Measurements from ENCODE around the gene LRRTM2.

GRCh38 chr5:138874771-138875551 lies at the start of gene LRRTM2:
- TF ChIP-seq, protein P1, sequence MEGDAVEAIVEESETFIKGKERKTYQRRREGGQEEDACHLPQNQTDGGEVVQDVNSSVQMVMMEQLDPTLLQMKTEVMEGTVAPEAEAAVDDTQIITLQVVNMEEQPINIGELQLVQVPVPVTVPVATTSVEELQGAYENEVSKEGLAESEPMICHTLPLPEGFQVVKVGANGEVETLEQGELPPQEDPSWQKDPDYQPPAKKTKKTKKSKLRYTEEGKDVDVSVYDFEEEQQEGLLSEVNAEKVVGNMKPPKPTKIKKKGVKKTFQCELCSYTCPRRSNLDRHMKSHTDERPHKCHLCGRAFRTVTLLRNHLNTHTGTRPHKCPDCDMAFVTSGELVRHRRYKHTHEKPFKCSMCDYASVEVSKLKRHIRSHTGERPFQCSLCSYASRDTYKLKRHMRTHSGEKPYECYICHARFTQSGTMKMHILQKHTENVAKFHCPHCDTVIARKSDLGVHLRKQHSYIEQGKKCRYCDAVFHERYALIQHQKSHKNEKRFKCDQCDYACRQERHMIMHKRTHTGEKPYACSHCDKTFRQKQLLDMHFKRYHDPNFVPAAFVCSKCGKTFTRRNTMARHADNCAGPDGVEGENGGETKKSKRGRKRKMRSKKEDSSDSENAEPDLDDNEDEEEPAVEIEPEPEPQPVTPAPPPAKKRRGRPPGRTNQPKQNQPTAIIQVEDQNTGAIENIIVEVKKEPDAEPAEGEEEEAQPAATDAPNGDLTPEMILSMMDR (IDR thresholded peaks at IDR 0.05), result no peak
- TF ChIP-seq POLR2A (IDR thresholded peaks at IDR 0.05), result no peak

Data from testis (tissue), 2 donors.